Measurements from ENCODE around the gene PDIA6. TPM values are rescaled to one million over a fixed set of nuclear protein-coding genes. Genes with fewer than 3 reads are reported as not detected.

The PDIA6 gene
- total RNA-seq, 2 donors from 2014 or later, result 79.3 to 131 TPM

- no peak overlapping the region for H3K4me3 Mint-ChIP-seq
These were observed 57.0 kb downstream of the PDIA6 start for GRCh38 chr2:10755621-10756020.

GRCh38 chr2:10753876-10754275 lies 58.7 kb downstream of the PDIA6 start:
- H3K4me3 Mint-ChIP-seq, result no peak overlapping the region

More at GRCh38 chr2:10755621-10756020, 57.0 kb downstream of the PDIA6 start:
- Mint-ChIP-seq H3K27ac (no peak overlapping the region), H3K36me3 (ENCODE audit: insufficient read depth in 2 of 2) (no peaks in the 10 kb centered on the region), H3K9me3 (no peaks in the 10 kb centered on the region), H3K4me1 (ENCODE audit: low read depth) (no peaks in the 10 kb centered on the region), H3K27me3 (ENCODE audit: low read depth) (no peaks in the 10 kb centered on the region)
- no peak for ATAC-seq (replicated peaks in 1 of 2)
- DNase-seq, result no peak

GRCh38 chr2:10753156-10753555 lies 59.4 kb downstream of the PDIA6 start:
- Mint-ChIP-seq H3K36me3 (ENCODE audit: insufficient read depth in 2 of 2) (no peaks in the 10 kb centered on the region), H3K27me3 (ENCODE audit: low read depth) (no peaks in the 10 kb centered on the region), H3K4me3 (no peak overlapping the region), H3K9me3 (no peaks in the 10 kb centered on the region), H3K4me1 (ENCODE audit: low read depth) (no peaks in the 10 kb centered on the region), H3K27ac (no peak overlapping the region)
- DNase-seq, result no peak
- ATAC-seq (replicated peaks in 1 of 2), result no peak

More at GRCh38 chr2:10753876-10754275, 58.7 kb downstream of the PDIA6 start:
- Mint-ChIP-seq H3K9me3 (no peaks in the 10 kb centered on the region), H3K27ac (no peak overlapping the region), H3K27me3 (ENCODE audit: low read depth) (no peaks in the 10 kb centered on the region), H3K36me3 (ENCODE audit: insufficient read depth in 2 of 2) (no peaks in the 10 kb centered on the region), H3K4me1 (ENCODE audit: low read depth) (no peaks in the 10 kb centered on the region)
- ATAC-seq (replicated peaks in 1 of 2) (no peak), DNase-seq (no peak)

- Mint-ChIP-seq H3K4me1 (ENCODE audit: low read depth) (no peaks in the 10 kb centered on the region), H3K4me3 (no peak overlapping the region), H3K27me3 (ENCODE audit: low read depth) (no peaks in the 10 kb centered on the region), H3K27ac (no peak overlapping the region), H3K36me3 (ENCODE audit: insufficient read depth in 2 of 2) (no peaks in the 10 kb centered on the region), H3K9me3 (no peaks in the 10 kb centered on the region)
- no peak for DNase-seq
- ATAC-seq (replicated peaks in 1 of 2), result no peak
These were observed 60.3 kb downstream of the PDIA6 start for GRCh38 chr2:10752236-10752635.

GRCh38 chr2:10750610-10751009 lies 62.0 kb downstream of the PDIA6 start:
- no peak overlapping the region for H3K4me3 Mint-ChIP-seq
- no peaks in the 10 kb centered on the region for H3K9me3 Mint-ChIP-seq

GRCh38 chr2:10742666-10743065 lies 69.9 kb downstream of the PDIA6 start:
- no peak overlapping the region for H3K4me3 Mint-ChIP-seq
- H3K4me1 Mint-ChIP-seq (ENCODE audit: low read depth), result peaks cover 8% of the 10 kb centered on the region
- no peak overlapping the region for H3K27ac Mint-ChIP-seq
- DNase-seq (no peak), ATAC-seq (replicated peaks in 1 of 2) (no peak)
- no peaks in the 10 kb centered on the region for H3K9me3 Mint-ChIP-seq
- H3K27me3 Mint-ChIP-seq (ENCODE audit: low read depth), result no peaks in the 10 kb centered on the region
- no peaks in the 10 kb centered on the region for H3K36me3 Mint-ChIP-seq (ENCODE audit: insufficient read depth in 2 of 2)

More at GRCh38 chr2:10750610-10751009, 62.0 kb downstream of the PDIA6 start:
- ATAC-seq (replicated peaks in 1 of 2) (no peak), DNase-seq (no peak)
- Mint-ChIP-seq H3K4me1 (ENCODE audit: low read depth) (peaks cover 4% of the 10 kb centered on the region), H3K36me3 (ENCODE audit: insufficient read depth in 2 of 2) (no peaks in the 10 kb centered on the region), H3K27ac (no peak overlapping the region), H3K27me3 (ENCODE audit: low read depth) (no peaks in the 10 kb centered on the region)

GRCh38 chr2:10741139-10741538 lies 71.4 kb downstream of the PDIA6 start:
- Mint-ChIP-seq H3K27me3 (ENCODE audit: low read depth) (no peaks in the 10 kb centered on the region), H3K9me3 (no peaks in the 10 kb centered on the region), H3K4me3 (no peak overlapping the region), H3K36me3 (ENCODE audit: insufficient read depth in 2 of 2) (no peaks in the 10 kb centered on the region), H3K4me1 (ENCODE audit: low read depth) (peaks cover 8% of the 10 kb centered on the region), H3K27ac (no peak overlapping the region)
- ATAC-seq (replicated peaks in 1 of 2) (no peak), DNase-seq (no peak)

GRCh38 chr2:10740226-10740625 lies 72.4 kb downstream of the PDIA6 start:
- H3K9me3 Mint-ChIP-seq, result no peaks in the 10 kb centered on the region
- H3K27me3 Mint-ChIP-seq (ENCODE audit: low read depth), result no peaks in the 10 kb centered on the region
- ATAC-seq (replicated peaks in 1 of 2) (no peak), DNase-seq (no peak)
- H3K36me3 Mint-ChIP-seq (ENCODE audit: insufficient read depth in 2 of 2), result no peaks in the 10 kb centered on the region
- no peak overlapping the region for H3K4me3 Mint-ChIP-seq
- H3K4me1 Mint-ChIP-seq (ENCODE audit: low read depth), result peaks cover under 1% of the 10 kb centered on the region
- H3K27ac Mint-ChIP-seq, result no peak overlapping the region

GRCh38 chr2:10738192-10738591 lies 74.4 kb downstream of the PDIA6 start:
- H3K27ac Mint-ChIP-seq, result no peak overlapping the region
- no peaks in the 10 kb centered on the region for H3K36me3 Mint-ChIP-seq (ENCODE audit: insufficient read depth in 2 of 2)
- no peaks in the 10 kb centered on the region for H3K4me1 Mint-ChIP-seq (ENCODE audit: low read depth)
- DNase-seq, result no peak
- ATAC-seq (replicated peaks in 1 of 2), result no peak
- H3K4me3 Mint-ChIP-seq, result no peak overlapping the region
- no peaks in the 10 kb centered on the region for H3K27me3 Mint-ChIP-seq (ENCODE audit: low read depth)
- H3K9me3 Mint-ChIP-seq, result no peaks in the 10 kb centered on the region

GRCh38 chr2:10733980-10734379 lies 78.6 kb downstream of the PDIA6 start:
- Mint-ChIP-seq H3K9me3 (no peaks in the 10 kb centered on the region), H3K27ac (no peak overlapping the region), H3K36me3 (ENCODE audit: insufficient read depth in 2 of 2) (no peaks in the 10 kb centered on the region), H3K4me3 (no peak overlapping the region), H3K27me3 (ENCODE audit: low read depth) (no peaks in the 10 kb centered on the region), H3K4me1 (ENCODE audit: low read depth) (no peaks in the 10 kb centered on the region)
- no peak for DNase-seq
- ATAC-seq (replicated peaks in 1 of 2), result no peak

GRCh38 chr2:10733566-10733925 lies 79.0 kb downstream of the PDIA6 start:
- no peaks in the 10 kb centered on the region for H3K27me3 Mint-ChIP-seq (ENCODE audit: low read depth)
- H3K4me3 Mint-ChIP-seq, result no peak overlapping the region
- no peak for DNase-seq
- no peaks in the 10 kb centered on the region for H3K36me3 Mint-ChIP-seq (ENCODE audit: insufficient read depth in 2 of 2)
- no peak overlapping the region for H3K27ac Mint-ChIP-seq
- H3K4me1 Mint-ChIP-seq (ENCODE audit: low read depth), result no peaks in the 10 kb centered on the region
- ATAC-seq (replicated peaks in 1 of 2), result no peak
- H3K9me3 Mint-ChIP-seq, result no peaks in the 10 kb centered on the region

Other genes with a start within 250 kb of the PDIA6 start
- 10 to 100 TPM; 24.6 to 33.1 TPM for gene NOL10, start 122.8 kb downstream of the PDIA6 start, total RNA-seq
- gene ATP6V1C2, start 91.2 kb downstream of the PDIA6 start, total RNA-seq, result under 1 TPM in 1 of 2 donors, not detected in 1; 0.21 TPM
- gene KCNF1, start 99.1 kb upstream of the PDIA6 start, total RNA-seq, result not detected

Data from activated T-cell treated with anti-CD3 and anti-CD28 coated beads, Interleukin-2, amount 50 U/mL, for 72 hours (primary cell).